Left ventricle myocardium inferior (tissue), 1 donor: ENCODE measurements around the gene NFAM1. TPM values are rescaled to one million over a fixed set of nuclear protein-coding genes. Genes with fewer than 3 reads are reported as not detected.

Experiments used
- DNase-seq: peaks from one replicate; pipeline ENCODE4 v3.0.0-alpha.2; 2020
- H3K27ac ChIP-seq: fragments of 200-600 bp; replicated peaks from 2 replicates; pipeline ENCODE4 v1.8.0; 2021
- H3K27me3 ChIP-seq: fragments of 200-600 bp; 2 replicates; pipeline ENCODE4 v1.8.0; 2021; ENCODE audit warnings: low read depth
- H3K36me3 ChIP-seq: fragments of 200-600 bp; 2 replicates; pipeline ENCODE4 v1.8.0; 2021
- H3K4me1 ChIP-seq: fragments of 200-600 bp; 2 replicates; pipeline ENCODE4 v1.8.0; 2021
- H3K4me3 ChIP-seq: fragments of 200-600 bp; 2 replicates; pipeline ENCODE4 v1.8.0; 2021; ENCODE audit warnings: mild to moderate bottlenecking, moderate library complexity
- H3K9me3 ChIP-seq: fragments of 200-600 bp; replicated peaks from 2 replicates; pipeline ENCODE4 v1.8.0; 2021
- intact Hi-C: fragments of 100-400 bp; cut with micrococcal nuclease; formaldehyde crosslinking; loops from one replicate; pipeline ENCODE4 v1.11.0; 2022
- total RNA-seq: library from RNA; stranded (reverse); fragmentation: NEBNext Ultra II Directional; extraction: Animal tissue kit (Norgen Biotek cat#: 25700); gene quantifications from one replicate; pipeline ENCODE4 v1.2.1, GENCODE V29; 2021
- TF ChIP-seq, protein P1 (sequence below): fragments of 200-600 bp; IDR thresholded peaks from 2 replicates; pipeline ENCODE4 v1.8.0; 2021; ENCODE audit warnings: antibody characterized with exemption, mild to moderate bottlenecking, borderline replicate concordance
- donor health status: DM: no; HTN: yes; CAD: no; lungs with severe emphysema.

NFAM1 gene
- total RNA-seq, 1 donor from 2014 or later: 1.2 TPM

DNA sequence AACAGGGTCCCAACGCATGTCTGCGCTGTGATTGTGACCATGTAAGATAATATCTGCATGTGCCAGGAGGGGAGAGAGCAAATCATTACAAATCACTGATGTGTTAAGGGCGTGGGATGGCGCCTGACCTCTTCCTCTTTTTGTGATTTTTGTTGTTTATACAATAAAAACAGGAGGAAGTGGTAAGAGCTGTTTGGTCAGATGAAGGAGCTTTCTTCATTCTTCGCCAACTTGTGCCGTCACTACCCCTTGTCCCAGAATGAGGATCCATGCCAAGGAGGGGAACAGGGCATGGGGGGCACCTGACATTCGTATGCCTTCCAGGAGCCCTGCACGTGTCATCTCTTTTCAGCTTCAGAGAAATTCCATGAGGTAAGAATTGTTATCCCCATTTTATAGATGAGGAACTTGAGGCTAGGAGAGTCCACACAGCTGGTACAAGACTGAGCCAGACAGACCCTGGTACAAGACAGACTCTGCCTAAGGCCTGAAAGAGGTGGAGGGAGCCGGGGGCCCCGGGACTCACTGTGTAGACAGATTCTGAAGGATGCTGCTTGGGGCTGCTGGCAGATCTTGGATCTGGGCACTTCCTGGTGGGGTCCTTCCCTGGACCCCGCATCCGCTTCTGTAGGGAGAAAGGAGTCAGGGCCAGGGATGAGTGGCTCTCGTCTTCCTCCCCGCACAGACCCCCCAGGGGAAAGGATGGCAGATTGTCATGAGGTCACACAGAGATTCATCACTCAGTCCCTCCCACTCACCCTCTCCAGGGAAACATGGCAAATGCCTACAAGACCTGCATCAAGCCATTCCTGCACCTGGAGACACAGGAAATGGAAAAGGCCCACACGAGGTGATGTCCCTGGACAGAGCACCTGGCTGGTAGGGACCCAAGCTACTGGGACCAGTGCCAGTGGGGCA lies 34.6 kb downstream of the NFAM1 start:
- H3K9me3 ChIP-seq: no peaks in the 10 kb centered on the region
- no peaks in the 10 kb centered on the region for H3K4me1 ChIP-seq
- intact Hi-C loops: no loop called here
- H3K36me3 ChIP-seq: no peaks in the 10 kb centered on the region
- H3K27ac ChIP-seq: peak overlapping the region; percentile 36
- peak; percentile 31 for DNase-seq
- no peak overlapping the region for H3K4me3 ChIP-seq
- H3K27me3 ChIP-seq: peaks cover 37% of the 10 kb centered on the region
- TF ChIP-seq, protein P1, sequence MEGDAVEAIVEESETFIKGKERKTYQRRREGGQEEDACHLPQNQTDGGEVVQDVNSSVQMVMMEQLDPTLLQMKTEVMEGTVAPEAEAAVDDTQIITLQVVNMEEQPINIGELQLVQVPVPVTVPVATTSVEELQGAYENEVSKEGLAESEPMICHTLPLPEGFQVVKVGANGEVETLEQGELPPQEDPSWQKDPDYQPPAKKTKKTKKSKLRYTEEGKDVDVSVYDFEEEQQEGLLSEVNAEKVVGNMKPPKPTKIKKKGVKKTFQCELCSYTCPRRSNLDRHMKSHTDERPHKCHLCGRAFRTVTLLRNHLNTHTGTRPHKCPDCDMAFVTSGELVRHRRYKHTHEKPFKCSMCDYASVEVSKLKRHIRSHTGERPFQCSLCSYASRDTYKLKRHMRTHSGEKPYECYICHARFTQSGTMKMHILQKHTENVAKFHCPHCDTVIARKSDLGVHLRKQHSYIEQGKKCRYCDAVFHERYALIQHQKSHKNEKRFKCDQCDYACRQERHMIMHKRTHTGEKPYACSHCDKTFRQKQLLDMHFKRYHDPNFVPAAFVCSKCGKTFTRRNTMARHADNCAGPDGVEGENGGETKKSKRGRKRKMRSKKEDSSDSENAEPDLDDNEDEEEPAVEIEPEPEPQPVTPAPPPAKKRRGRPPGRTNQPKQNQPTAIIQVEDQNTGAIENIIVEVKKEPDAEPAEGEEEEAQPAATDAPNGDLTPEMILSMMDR: no peak

DNA sequence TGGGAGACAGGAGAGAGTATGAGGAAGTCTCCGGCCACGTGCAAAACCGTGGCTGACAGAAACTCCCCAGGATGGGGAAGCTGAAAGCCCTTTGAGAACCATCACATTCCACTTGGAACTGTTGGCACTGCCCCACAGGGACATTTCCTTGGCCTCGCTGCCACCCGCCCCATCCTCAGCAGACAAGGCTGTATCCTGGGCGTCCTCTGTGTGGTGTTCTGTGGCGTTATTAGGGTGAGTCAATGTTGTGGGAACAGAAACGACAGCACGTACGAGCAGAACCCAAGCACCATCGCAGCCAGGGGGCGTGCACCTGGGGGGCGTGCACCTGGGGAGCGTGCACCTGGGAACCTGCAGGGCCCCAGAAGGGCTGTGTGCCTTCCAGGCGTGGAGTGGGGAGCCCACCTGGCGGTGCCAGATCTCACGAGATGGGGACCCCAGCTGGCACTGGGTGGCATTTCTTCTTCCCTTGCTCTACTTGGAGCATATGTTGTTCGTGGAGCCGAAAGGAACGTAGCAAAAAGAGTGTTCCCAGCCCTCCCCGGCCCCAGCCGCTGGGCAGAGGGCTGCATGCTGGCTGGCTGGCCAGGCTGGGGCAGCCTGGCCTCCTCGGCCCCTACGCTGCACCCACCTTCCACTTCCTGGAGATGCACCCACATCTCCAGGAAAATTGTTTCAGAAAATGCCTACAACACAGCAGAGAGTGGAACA lies 35.4 kb downstream of the NFAM1 start:
- Histone ChIP-seq H3K27ac (peak overlapping the region; percentile 36), H3K4me1 (no peaks in the 10 kb centered on the region), H3K36me3 (no peaks in the 10 kb centered on the region), H3K9me3 (no peaks in the 10 kb centered on the region), H3K27me3 (peaks cover 36% of the 10 kb centered on the region), H3K4me3 (no peak overlapping the region)
- intact Hi-C loops: no loop called here
- DNase-seq: no peak
- TF ChIP-seq, protein P1: no peak

DNA sequence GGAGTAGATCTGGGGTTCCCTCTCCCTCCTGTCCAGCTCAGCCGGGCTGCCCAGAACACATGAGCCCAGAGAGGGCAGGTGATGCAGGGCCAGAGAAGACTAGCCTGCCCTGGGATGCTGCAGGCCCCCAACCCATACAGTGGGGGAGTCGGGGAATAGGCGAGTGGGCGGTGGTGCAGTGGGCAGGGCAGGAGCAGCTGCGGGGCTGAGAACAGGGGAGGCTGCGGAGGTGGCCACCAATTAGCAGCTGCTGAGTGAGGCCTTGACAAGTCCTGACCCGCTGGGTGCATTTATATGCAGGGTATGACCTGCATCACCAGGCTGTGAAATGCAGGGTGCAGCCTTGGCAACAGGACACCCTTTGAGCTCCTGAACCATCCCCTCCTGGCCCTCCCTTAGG lies 43.1 kb downstream of the NFAM1 start:
- DNase-seq: no peak
- Histone ChIP-seq H3K4me1 (no peaks in the 10 kb centered on the region), H3K4me3 (no peak overlapping the region), H3K9me3 (no peaks in the 10 kb centered on the region), H3K27me3 (peaks cover 9% of the 10 kb centered on the region), H3K36me3 (no peaks in the 10 kb centered on the region), H3K27ac (no peak overlapping the region)
- TF ChIP-seq, protein P1: no peak
- intact Hi-C loops: no loop called here

- Histone ChIP-seq H3K27ac (no peak overlapping the region), H3K4me1 (no peaks in the 10 kb centered on the region), H3K4me3 (no peak overlapping the region), H3K27me3 (peaks cover 16% of the 10 kb centered on the region), H3K36me3 (no peaks in the 10 kb centered on the region), H3K9me3 (no peaks in the 10 kb centered on the region)
- no peak for DNase-seq
- intact Hi-C loops: no loop called here
- TF ChIP-seq, protein P1: no peak
Measured at GRCh38 chr22:42388130-42388797, 43.9 kb downstream of the NFAM1 start.

DNA sequence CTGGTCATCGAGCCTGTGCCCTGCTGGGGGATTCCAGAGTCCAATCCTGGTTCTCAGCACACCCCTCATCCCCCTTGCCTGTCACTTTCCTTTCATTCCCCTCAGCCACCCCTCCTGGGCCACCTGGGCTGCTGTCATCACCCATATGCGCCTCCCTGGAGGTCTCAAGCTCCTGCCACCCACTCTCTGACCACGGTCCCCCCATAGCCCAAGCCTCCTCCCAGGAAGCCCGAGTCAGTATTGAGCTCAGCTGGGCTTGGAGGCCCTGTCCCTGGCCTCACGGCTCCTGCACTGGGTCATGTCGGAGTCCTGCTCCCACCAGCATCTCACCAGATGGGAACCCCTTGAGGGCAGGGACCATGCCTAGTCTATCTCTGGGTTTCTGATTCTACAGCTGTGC lies 44.6 kb downstream of the NFAM1 start:
- H3K4me3 ChIP-seq: no peak overlapping the region
- H3K27ac ChIP-seq: no peak overlapping the region
- H3K36me3 ChIP-seq: no peaks in the 10 kb centered on the region
- intact Hi-C loops: no loop called here
- TF ChIP-seq, protein P1: no peak
- no peaks in the 10 kb centered on the region for H3K9me3 ChIP-seq
- DNase-seq: no peak
- H3K27me3 ChIP-seq: peaks cover 20% of the 10 kb centered on the region
- H3K4me1 ChIP-seq: no peaks in the 10 kb centered on the region
